GM12878 (cell line): ENCODE measurements around the gene FAM228A. TPM values are rescaled to one million over a fixed set of nuclear protein-coding genes. Genes with fewer than 3 reads are reported as not detected.
A peak's percentile ranks its signal among the peaks of the same experiment; 100 is the strongest.

Experiments
- BCL11A ChIP-seq: IDR thresholded peaks from 2 replicates; pipeline ENCODE4 v1.6.1; 2011; ENCODE audit warnings: low read depth, low read length
- EED ChIP-seq: sonication (generic); IDR thresholded peaks from 2 replicates; pipeline ENCODE4 v1.6.1; 2016; ENCODE audit warnings: antibody characterized with exemption, low read depth
- IRF4 ChIP-seq: IDR thresholded peaks from 2 replicates; pipeline ENCODE4 v1.6.1; 2011; ENCODE audit warnings: low read depth, low read length
- JUND ChIP-seq: IDR thresholded peaks from 2 replicates; pipeline ENCODE4 v1.6.1; 2012; ENCODE audit warnings: low read depth, mild to moderate bottlenecking, low read length, improper control_type of control experiment, moderate library complexity
- MTA2 ChIP-seq: fragments of 450-650 bp; IDR thresholded peaks from 2 replicates; pipeline ENCODE4 v1.6.1; 2016; ENCODE audit warnings: low read depth, mild to moderate bottlenecking, moderate library complexity
- MYC ChIP-seq: IDR thresholded peaks from 2 replicates; pipeline ENCODE4 v1.6.1; 2011; ENCODE audit warnings: mild to moderate bottlenecking, low read length, moderate library complexity, inconsistent platforms; ENCODE audit not compliant: insufficient read depth, insufficient replicate concordance, insufficient read length, severe bottlenecking
- RELA ChIP-seq: fragments of 450-650 bp; IDR thresholded peaks from 2 replicates; pipeline ENCODE4 v1.8.0; 2014; ENCODE audit warnings: borderline replicate concordance; ENCODE audit not compliant: partially characterized antibody
- SIX5 ChIP-seq: IDR thresholded peaks from 2 replicates; pipeline ENCODE4 v1.6.1; 2011; ENCODE audit warnings: mild to moderate bottlenecking, low read depth, low read length, moderate library complexity; ENCODE audit not compliant: severe bottlenecking
- polyA plus RNA-seq, 11 experiments: library from polyadenylated mRNA; depleted of rRNA in 4 of 11; unstranded in 6 of 11; stranded (reverse) in 5 of 11; fragments of >200 nt; fragmentation: Nextera tagmentation in 4 of 11; fragmentation: Illumina TruSeq in 1 of 11; extraction: Ambion mirVana in 4 of 11; extraction: Trizol in 1 of 11; gene quantifications; 1 replicate in 1 of 11; 2 replicates in 10 of 11; pipeline versions ENCODE4 v1.2.1 to v1.2.3, GENCODE V29; 2011 to 2016; ENCODE audit warnings: inconsistent platforms in 2 of 11, missing spikeins in 2 of 11, low read depth in 1 of 11
- total RNA-seq, 4 experiments: library from RNA; depleted of rRNA in 3 of 4; stranded (reverse); fragments of >200 nt in 3 of 4; fragmentation: Illumina TruSeq in 1 of 4; extraction: Trizol in 1 of 4; gene quantifications; 2 replicates each; pipeline versions ENCODE4 v1.2.1 to v1.2.3, GENCODE V29; 2013 to 2021
- TF ChIP-seq, protein P1 (sequence below): fragments of 450-650 bp; IDR thresholded peaks from 2 replicates; pipeline ENCODE4 v1.6.1; 2017; ENCODE audit warnings: mild to moderate bottlenecking, moderate library complexity
- TF ChIP-seq, protein P2 (sequence below): fragments of 450-650 bp; formaldehyde crosslinking; IDR thresholded peaks from 2 replicates; pipeline ENCODE4 v1.4.0; 2020; ENCODE audit warnings: mild to moderate bottlenecking, moderate library complexity
- TF ChIP-seq, protein P3 (sequence below): IDR thresholded peaks from 2 replicates; pipeline ENCODE4 v1.6.1; 2011; ENCODE audit warnings: low read depth, mild to moderate bottlenecking, low read length, moderate library complexity, borderline replicate concordance; ENCODE audit errors: extremely low read depth
- TF ChIP-seq, protein P4 (sequence below): fragments of 450-650 bp; IDR thresholded peaks from 2 replicates; pipeline ENCODE4 v1.6.1; 2016; ENCODE audit warnings: mild to moderate bottlenecking, moderate library complexity, borderline replicate concordance

FAM228A gene
- total and polyA plus RNA-seq, 10 of the 15 experiments (the other 5 are each of a cell fraction or from before 2014, with no cell fraction given): 0.06 TPM; not detected in 9

DNA sequence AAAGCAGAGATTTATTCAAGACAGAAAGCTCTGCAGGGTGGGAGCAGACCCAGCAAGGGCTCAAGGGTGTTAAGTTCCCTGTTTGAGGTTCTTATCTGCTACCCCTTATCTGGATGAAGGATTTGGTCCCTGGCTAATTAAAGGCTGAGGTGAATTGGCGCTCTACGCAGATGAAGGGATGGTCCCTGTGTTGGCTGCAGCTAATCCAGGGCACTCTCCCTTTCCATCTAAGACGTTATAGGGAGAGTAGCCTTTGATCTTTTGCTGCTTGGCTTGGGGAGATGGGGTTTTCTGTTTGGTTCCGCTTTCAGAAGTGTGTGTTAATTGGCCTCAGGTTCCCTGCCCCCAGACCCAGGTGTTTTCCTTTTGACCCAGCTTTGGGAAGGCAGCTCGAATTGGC, 17.0 kb downstream of the FAM228A start (continued):
- TF ChIP-seq, protein P1, sequence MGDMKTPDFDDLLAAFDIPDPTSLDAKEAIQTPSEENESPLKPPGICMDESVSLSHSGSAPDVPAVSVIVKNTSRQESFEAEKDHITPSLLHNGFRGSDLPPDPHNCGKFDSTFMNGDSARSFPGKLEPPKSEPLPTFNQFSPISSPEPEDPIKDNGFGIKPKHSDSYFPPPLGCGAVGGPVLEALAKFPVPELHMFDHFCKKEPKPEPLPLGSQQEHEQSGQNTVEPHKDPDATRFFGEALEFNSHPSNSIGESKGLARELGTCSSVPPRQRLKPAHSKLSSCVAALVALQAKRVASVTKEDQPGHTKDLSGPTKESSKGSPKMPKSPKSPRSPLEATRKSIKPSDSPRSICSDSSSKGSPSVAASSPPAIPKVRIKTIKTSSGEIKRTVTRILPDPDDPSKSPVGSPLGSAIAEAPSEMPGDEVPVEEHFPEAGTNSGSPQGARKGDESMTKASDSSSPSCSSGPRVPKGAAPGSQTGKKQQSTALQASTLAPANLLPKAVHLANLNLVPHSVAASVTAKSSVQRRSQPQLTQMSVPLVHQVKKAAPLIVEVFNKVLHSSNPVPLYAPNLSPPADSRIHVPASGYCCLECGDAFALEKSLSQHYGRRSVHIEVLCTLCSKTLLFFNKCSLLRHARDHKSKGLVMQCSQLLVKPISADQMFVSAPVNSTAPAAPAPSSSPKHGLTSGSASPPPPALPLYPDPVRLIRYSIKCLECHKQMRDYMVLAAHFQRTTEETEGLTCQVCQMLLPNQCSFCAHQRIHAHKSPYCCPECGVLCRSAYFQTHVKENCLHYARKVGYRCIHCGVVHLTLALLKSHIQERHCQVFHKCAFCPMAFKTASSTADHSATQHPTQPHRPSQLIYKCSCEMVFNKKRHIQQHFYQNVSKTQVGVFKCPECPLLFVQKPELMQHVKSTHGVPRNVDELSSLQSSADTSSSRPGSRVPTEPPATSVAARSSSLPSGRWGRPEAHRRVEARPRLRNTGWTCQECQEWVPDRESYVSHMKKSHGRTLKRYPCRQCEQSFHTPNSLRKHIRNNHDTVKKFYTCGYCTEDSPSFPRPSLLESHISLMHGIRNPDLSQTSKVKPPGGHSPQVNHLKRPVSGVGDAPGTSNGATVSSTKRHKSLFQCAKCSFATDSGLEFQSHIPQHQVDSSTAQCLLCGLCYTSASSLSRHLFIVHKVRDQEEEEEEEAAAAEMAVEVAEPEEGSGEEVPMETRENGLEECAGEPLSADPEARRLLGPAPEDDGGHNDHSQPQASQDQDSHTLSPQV: no peak
- TF ChIP-seq RELA (no peak), JUND (no peak), IRF4 (no peak), BCL11A (no peak), SIX5 (no peak), EED (no peak), MYC (no peak), MTA2 (peak; percentile 29; the same call in 1 of the 2 replicates)
- TF ChIP-seq, protein P2, sequence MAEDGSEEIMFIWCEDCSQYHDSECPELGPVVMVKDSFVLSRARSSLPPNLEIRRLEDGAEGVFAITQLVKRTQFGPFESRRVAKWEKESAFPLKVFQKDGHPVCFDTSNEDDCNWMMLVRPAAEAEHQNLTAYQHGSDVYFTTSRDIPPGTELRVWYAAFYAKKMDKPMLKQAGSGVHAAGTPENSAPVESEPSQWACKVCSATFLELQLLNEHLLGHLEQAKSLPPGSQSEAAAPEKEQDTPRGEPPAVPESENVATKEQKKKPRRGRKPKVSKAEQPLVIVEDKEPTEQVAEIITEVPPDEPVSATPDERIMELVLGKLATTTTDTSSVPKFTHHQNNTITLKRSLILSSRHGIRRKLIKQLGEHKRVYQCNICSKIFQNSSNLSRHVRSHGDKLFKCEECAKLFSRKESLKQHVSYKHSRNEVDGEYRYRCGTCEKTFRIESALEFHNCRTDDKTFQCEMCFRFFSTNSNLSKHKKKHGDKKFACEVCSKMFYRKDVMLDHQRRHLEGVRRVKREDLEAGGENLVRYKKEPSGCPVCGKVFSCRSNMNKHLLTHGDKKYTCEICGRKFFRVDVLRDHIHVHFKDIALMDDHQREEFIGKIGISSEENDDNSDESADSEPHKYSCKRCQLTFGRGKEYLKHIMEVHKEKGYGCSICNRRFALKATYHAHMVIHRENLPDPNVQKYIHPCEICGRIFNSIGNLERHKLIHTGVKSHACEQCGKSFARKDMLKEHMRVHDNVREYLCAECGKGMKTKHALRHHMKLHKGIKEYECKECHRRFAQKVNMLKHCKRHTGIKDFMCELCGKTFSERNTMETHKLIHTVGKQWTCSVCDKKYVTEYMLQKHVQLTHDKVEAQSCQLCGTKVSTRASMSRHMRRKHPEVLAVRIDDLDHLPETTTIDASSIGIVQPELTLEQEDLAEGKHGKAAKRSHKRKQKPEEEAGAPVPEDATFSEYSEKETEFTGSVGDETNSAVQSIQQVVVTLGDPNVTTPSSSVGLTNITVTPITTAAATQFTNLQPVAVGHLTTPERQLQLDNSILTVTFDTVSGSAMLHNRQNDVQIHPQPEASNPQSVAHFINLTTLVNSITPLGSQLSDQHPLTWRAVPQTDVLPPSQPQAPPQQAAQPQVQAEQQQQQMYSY (CRISPR knock-in tag): no peak
- TF ChIP-seq, protein P3, sequence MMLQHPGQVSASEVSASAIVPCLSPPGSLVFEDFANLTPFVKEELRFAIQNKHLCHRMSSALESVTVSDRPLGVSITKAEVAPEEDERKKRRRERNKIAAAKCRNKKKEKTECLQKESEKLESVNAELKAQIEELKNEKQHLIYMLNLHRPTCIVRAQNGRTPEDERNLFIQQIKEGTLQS: no peak
- TF ChIP-seq, protein P4, sequence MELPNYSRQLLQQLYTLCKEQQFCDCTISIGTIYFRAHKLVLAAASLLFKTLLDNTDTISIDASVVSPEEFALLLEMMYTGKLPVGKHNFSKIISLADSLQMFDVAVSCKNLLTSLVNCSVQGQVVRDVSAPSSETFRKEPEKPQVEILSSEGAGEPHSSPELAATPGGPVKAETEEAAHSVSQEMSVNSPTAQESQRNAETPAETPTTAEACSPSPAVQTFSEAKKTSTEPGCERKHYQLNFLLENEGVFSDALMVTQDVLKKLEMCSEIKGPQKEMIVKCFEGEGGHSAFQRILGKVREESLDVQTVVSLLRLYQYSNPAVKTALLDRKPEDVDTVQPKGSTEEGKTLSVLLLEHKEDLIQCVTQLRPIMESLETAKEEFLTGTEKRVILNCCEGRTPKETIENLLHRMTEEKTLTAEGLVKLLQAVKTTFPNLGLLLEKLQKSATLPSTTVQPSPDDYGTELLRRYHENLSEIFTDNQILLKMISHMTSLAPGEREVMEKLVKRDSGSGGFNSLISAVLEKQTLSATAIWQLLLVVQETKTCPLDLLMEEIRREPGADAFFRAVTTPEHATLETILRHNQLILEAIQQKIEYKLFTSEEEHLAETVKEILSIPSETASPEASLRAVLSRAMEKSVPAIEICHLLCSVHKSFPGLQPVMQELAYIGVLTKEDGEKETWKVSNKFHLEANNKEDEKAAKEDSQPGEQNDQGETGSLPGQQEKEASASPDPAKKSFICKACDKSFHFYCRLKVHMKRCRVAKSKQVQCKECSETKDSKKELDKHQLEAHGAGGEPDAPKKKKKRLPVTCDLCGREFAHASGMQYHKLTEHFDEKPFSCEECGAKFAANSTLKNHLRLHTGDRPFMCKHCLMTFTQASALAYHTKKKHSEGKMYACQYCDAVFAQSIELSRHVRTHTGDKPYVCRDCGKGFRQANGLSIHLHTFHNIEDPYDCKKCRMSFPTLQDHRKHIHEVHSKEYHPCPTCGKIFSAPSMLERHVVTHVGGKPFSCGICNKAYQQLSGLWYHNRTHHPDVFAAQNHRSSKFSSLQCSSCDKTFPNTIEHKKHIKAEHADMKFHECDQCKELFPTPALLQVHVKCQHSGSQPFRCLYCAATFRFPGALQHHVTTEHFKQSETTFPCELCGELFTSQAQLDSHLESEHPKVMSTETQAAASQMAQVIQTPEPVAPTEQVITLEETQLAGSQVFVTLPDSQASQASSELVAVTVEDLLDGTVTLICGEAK: no peak
